Measurements from ENCODE around the gene HTRA2. TPM values are rescaled to one million over a fixed set of nuclear protein-coding genes. Genes with fewer than 3 reads are reported as not detected.

Gene HTRA2
- total and polyA plus RNA-seq, 9 of the 15 experiments (the other 6 are each of a cell fraction or from before 2014, with no cell fraction given) = 54.2 to 71.2 (median 65.8) TPM

DNA sequence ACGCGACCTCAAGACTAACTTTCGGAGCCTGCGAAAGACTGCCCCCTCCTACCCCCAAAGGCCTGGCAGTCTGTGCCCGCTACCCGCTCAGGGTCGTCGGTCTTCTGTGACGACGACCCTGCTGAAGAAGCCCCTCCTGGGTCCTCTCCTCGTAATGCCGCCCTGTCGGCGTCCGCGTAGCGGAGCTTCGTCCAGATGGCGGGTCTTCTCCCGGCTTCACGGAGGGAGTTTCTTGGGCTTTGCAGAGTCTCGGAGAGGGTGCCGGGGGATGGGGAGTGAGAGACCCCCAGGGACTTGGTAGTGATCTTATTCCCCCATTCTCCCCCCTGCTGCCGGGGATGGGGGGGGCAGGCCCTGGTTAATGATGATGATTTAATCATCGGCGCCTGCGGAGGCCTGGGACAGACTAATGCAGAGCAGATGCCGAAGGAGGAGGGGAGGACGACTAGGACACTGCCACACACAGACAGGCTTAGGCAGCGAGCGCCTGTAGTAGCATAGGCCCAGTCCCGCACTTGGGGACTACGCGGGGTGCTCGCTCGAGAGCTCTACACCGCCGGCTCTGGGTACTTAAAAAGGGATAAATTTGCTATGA, 21.7 kb upstream of the HTRA2 start (continued):
- TF ChIP-seq, protein P1, sequence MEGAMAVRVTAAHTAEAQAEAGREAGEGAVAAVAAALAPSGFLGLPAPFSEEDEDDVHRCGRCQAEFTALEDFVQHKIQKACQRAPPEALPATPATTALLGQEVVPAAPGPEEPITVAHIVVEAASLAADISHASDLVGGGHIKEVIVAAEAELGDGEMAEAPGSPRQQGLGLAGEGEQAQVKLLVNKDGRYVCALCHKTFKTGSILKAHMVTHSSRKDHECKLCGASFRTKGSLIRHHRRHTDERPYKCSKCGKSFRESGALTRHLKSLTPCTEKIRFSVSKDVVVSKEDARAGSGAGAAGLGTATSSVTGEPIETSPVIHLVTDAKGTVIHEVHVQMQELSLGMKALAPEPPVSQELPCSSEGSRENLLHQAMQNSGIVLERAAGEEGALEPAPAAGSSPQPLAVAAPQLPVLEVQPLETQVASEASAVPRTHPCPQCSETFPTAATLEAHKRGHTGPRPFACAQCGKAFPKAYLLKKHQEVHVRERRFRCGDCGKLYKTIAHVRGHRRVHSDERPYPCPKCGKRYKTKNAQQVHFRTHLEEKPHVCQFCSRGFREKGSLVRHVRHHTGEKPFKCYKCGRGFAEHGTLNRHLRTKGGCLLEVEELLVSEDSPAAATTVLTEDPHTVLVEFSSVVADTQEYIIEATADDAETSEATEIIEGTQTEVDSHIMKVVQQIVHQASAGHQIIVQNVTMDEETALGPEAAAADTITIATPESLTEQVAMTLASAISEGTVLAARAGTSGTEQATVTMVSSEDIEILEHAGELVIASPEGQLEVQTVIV (CRISPR knock-in tag; IDR thresholded peaks at IDR 0.05; ENCODE audit: borderline replicate concordance) = no peak
- TF ChIP-seq, protein P2, sequence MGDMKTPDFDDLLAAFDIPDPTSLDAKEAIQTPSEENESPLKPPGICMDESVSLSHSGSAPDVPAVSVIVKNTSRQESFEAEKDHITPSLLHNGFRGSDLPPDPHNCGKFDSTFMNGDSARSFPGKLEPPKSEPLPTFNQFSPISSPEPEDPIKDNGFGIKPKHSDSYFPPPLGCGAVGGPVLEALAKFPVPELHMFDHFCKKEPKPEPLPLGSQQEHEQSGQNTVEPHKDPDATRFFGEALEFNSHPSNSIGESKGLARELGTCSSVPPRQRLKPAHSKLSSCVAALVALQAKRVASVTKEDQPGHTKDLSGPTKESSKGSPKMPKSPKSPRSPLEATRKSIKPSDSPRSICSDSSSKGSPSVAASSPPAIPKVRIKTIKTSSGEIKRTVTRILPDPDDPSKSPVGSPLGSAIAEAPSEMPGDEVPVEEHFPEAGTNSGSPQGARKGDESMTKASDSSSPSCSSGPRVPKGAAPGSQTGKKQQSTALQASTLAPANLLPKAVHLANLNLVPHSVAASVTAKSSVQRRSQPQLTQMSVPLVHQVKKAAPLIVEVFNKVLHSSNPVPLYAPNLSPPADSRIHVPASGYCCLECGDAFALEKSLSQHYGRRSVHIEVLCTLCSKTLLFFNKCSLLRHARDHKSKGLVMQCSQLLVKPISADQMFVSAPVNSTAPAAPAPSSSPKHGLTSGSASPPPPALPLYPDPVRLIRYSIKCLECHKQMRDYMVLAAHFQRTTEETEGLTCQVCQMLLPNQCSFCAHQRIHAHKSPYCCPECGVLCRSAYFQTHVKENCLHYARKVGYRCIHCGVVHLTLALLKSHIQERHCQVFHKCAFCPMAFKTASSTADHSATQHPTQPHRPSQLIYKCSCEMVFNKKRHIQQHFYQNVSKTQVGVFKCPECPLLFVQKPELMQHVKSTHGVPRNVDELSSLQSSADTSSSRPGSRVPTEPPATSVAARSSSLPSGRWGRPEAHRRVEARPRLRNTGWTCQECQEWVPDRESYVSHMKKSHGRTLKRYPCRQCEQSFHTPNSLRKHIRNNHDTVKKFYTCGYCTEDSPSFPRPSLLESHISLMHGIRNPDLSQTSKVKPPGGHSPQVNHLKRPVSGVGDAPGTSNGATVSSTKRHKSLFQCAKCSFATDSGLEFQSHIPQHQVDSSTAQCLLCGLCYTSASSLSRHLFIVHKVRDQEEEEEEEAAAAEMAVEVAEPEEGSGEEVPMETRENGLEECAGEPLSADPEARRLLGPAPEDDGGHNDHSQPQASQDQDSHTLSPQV (IDR thresholded peaks at IDR 0.05) = peak; percentile 57
- TF ChIP-seq ZNF696 (CRISPR knock-in tag; conservative IDR thresholded peaks at IDR 0.05) (no peak), ZNF12 (CRISPR knock-in tag; IDR thresholded peaks at IDR 0.05) (no peak), KDM1A (IDR thresholded peaks at IDR 0.05) (no peak), NR2F6 (CRISPR knock-in tag; IDR thresholded peaks at IDR 0.05) (no peak), NFXL1 (CRISPR knock-in tag; IDR thresholded peaks at IDR 0.05) (no peak), FUS (optimal IDR thresholded peaks at IDR 0.05; ENCODE audit: low read depth, low read length) (no peak), MXI1 (IDR thresholded peaks at IDR 0.05; ENCODE audit: low read depth, low read length) (no peak), TBP (optimal IDR thresholded peaks at IDR 0.05; ENCODE audit: low read depth, low read length) (no peak)

All from K562 (cell line).